OCI-LY3 (cell line): ENCODE measurements around the gene ATOH7.
"Not testable (repeated sequence)": the region's sequence is repeated elsewhere in the genome, so short reads cannot be mapped to it uniquely, and the experiment has no call there.

Experiments used
- H2AFZ ChIP-seq: fragments of 200-600, 300-600 bp; shearing (Covaris generic); 2 replicates; pipeline ENCODE4 v1.6.0; 2014; ENCODE audit warnings: antibody characterized with exemption, low read depth, low read length
- H3K27ac ChIP-seq: fragments of 200-600, 300-600 bp; sonication (generic); 2 replicates; pipeline ENCODE4 v1.5.1; 2014; ENCODE audit warnings: mild to moderate bottlenecking, low read length, moderate library complexity, mixed read lengths
- H3K27me3 ChIP-seq: fragments of 200-600, 300-600 bp; sonication (generic); 2 replicates; pipeline ENCODE4 v1.6.1; 2014; ENCODE audit warnings: low read depth, low read length, mixed read lengths
- H3K36me3 ChIP-seq: fragments of 200-600, 300-600 bp; sonication (generic); replicated peaks from 2 replicates; pipeline ENCODE3; 2014; ENCODE audit warnings: low read depth, low read length, mixed read lengths
- H3K4me1 ChIP-seq: fragments of 300-600, 200-600 bp; sonication (generic); 2 replicates; pipeline ENCODE4 v1.6.1; 2014; ENCODE audit warnings: low read length, mixed read lengths
- H3K4me2 ChIP-seq: fragments of 200-600, 300-600 bp; sonication (generic); 2 replicates; pipeline ENCODE4 v1.6.1; 2014; ENCODE audit warnings: low read length, mixed read lengths
- H3K4me3 ChIP-seq: fragments of 300-600, 200-600 bp; sonication (generic); 2 replicates; pipeline ENCODE4 v1.5.1; 2014; ENCODE audit warnings: antibody characterized with exemption, mild to moderate bottlenecking, low read length, moderate library complexity
- H3K79me2 ChIP-seq: fragments of 300-600, 200-600 bp; shearing (Covaris generic); 2 replicates; pipeline ENCODE4 v1.6.1; 2014; ENCODE audit warnings: mild to moderate bottlenecking, low read length, mixed read lengths
- H3K9ac ChIP-seq: fragments of 300-600, 200-600 bp; shearing (Covaris generic); 2 replicates; pipeline ENCODE4 v1.6.0; 2014; ENCODE audit warnings: mild to moderate bottlenecking, low read length, moderate library complexity
- H3K9me3 ChIP-seq: fragments of 200-600, 300-600 bp; shearing (Covaris generic); 2 replicates; pipeline ENCODE4 v1.6.1; 2014; ENCODE audit warnings: low read length, mixed read lengths; ENCODE audit not compliant: insufficient read depth
- H4K20me1 ChIP-seq: fragments of 200-600, 300-600 bp; sonication (generic); 2 replicates; pipeline ENCODE4 v1.6.1; 2016; ENCODE audit warnings: low read length, mixed read lengths; ENCODE audit not compliant: insufficient read depth
- EZH2phosphoT487 ChIP-seq: fragments of 200-600 bp; shearing (Covaris generic); IDR thresholded peaks from 2 replicates; pipeline ENCODE4 v1.6.1; 2018; ENCODE audit warnings: antibody characterized with exemption, mixed run types, low read depth
- TF ChIP-seq, protein P1 (sequence below): fragments of 200-600, 300-600 bp; sonication (generic); IDR thresholded peaks from 2 replicates; pipeline ENCODE4 v1.5.1; 2014; ENCODE audit warnings: antibody characterized with exemption, low read length, low read depth

The ATOH7 gene

DNA sequence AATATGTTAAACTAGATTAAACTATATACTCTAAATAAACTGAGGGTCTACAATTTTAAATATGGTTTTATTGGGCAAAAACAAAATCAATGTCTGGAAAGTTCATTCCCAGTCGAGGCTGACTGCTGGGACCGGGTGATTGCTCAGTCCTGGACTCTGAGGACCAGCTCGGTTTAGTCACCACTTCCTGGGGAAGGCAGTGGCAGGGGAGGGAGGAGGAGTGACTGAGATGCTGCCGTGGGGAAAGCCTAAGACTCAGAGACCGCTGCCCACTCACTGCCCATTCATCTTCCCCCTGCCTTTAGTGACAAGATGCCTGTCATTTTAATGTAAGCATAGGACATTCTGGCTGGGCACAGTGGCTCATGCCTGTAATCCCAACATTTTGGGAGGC lies 29.0 kb downstream of the ATOH7 start:
- Histone ChIP-seq H4K20me1 (no peaks in the 10 kb centered on the region), H3K79me2 (no peaks in the 10 kb centered on the region), H3K4me2 (no peak overlapping the region), H3K4me1 (no peaks in the 10 kb centered on the region), H3K27me3 (no peaks in the 10 kb centered on the region), H3K27ac (no peak overlapping the region), H3K9ac (no peak overlapping the region), H3K36me3 (no peaks in the 10 kb centered on the region), H2AFZ (no peak overlapping the region), H3K9me3 (no peaks in the 10 kb centered on the region), H3K4me3 (no peak overlapping the region)
- TF ChIP-seq, protein P1, sequence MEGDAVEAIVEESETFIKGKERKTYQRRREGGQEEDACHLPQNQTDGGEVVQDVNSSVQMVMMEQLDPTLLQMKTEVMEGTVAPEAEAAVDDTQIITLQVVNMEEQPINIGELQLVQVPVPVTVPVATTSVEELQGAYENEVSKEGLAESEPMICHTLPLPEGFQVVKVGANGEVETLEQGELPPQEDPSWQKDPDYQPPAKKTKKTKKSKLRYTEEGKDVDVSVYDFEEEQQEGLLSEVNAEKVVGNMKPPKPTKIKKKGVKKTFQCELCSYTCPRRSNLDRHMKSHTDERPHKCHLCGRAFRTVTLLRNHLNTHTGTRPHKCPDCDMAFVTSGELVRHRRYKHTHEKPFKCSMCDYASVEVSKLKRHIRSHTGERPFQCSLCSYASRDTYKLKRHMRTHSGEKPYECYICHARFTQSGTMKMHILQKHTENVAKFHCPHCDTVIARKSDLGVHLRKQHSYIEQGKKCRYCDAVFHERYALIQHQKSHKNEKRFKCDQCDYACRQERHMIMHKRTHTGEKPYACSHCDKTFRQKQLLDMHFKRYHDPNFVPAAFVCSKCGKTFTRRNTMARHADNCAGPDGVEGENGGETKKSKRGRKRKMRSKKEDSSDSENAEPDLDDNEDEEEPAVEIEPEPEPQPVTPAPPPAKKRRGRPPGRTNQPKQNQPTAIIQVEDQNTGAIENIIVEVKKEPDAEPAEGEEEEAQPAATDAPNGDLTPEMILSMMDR = no peak
- no peak for TF ChIP-seq EZH2phosphoT487

DNA sequence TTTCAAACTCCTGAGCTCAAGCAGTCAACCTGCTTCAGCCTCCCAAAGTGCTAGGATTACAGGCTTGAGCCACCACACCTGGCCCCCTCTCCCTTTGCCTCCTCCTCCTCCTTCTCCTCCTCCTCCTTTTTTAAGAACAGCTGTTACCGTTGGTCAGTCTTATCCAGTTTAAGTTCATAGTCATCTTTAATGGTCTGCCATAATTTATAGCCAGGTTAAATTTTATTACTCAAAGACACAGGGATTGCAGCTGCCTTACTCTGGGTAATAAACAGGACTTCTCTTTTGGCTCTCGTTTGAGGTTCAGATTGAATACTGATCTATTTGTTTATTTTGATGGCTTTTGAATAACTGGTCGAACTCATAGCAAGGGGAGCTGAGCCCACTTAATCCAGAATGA lies 35.2 kb downstream of the ATOH7 start:
- no peak overlapping the region for H3K27ac ChIP-seq
- no peak overlapping the region for H3K4me3 ChIP-seq
- no peaks in the 10 kb centered on the region for H3K79me2 ChIP-seq
- H3K9me3 ChIP-seq = no peaks in the 10 kb centered on the region
- H3K4me1 ChIP-seq = no peaks in the 10 kb centered on the region
- H3K36me3 ChIP-seq = no peaks in the 10 kb centered on the region
- no peak overlapping the region for H3K4me2 ChIP-seq
- H2AFZ ChIP-seq = no peak overlapping the region
- no peak overlapping the region for H3K9ac ChIP-seq
- no peaks in the 10 kb centered on the region for H3K27me3 ChIP-seq
- no peaks in the 10 kb centered on the region for H4K20me1 ChIP-seq
- TF ChIP-seq EZH2phosphoT487 = no peak
- TF ChIP-seq, protein P1 = no peak

DNA sequence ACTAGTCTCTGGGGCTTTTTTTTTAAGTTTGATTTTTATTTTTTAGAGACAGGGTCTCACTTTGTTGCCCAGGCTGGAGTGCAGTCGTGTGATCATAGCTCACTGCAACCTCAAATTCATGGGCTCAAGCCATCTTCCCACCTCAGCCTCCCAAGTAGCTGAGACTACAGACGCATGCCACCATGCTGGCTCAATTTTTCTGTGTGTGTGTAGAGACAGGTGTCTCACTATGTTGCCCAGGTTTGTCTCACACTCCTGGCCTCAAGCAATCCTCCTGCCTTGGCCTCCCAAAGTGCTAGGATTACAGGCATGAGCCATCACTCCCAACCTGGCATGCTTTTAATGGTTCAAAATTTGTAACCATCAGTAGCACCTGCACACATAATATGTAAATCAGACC lies 36.1 kb downstream of the ATOH7 start:
- not testable (repeated sequence) for H3K4me2 ChIP-seq, H3K27ac ChIP-seq, H2AFZ ChIP-seq, H4K20me1 ChIP-seq, H3K4me1 ChIP-seq, H3K9me3 ChIP-seq, H3K27me3 ChIP-seq, H3K9ac ChIP-seq, H3K4me3 ChIP-seq, H3K36me3 ChIP-seq, H3K79me2 ChIP-seq

DNA sequence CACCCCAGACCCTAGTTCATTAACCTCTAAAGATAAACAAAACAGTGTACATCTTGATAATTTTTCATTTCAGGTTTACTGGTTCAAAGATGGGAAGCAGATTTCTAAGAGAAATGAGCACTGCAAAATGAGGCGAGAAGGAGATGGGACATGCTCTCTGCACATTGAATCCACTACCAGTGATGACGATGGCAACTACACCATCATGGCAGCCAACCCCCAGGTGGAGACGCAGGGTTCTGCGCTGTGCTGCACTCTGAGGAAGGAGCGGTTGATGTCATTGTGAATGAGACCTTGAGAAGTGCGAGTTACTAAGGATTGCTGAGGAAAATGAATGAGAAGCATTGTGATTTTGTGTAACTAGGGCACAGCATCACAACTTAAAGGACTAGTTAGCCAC lies 37.6 kb downstream of the ATOH7 start:
- no peaks in the 10 kb centered on the region for H3K27me3 ChIP-seq
- H3K9me3 ChIP-seq = no peaks in the 10 kb centered on the region
- H3K36me3 ChIP-seq = no peaks in the 10 kb centered on the region
- TF ChIP-seq, protein P1 = no peak
- TF ChIP-seq EZH2phosphoT487 = no peak
- H3K9ac ChIP-seq = no peak overlapping the region
- H2AFZ ChIP-seq = no peak overlapping the region
- no peaks in the 10 kb centered on the region for H3K79me2 ChIP-seq
- H4K20me1 ChIP-seq = no peaks in the 10 kb centered on the region
- H3K4me3 ChIP-seq = no peak overlapping the region
- H3K27ac ChIP-seq = no peak overlapping the region
- H3K4me1 ChIP-seq = no peaks in the 10 kb centered on the region
- no peak overlapping the region for H3K4me2 ChIP-seq

DNA sequence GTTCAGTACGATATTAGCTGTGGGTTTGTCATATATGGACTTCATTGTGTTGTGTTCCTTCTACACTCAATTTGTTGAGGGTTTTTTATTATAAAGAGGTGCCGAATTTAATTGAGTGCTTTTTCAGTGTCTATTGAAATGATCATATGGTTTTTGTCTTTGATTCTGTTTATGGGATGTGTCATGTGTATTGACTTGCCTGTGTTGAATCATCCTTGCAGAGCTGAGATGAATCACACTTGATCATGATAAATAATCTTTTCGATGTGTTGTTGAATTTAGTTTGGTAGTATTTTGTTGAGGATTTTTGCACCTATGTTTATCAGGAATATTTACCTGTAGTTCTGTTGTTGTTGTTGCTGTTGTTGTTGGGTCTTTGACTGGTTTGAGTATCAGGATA lies 39.8 kb downstream of the ATOH7 start:
- Histone ChIP-seq H3K4me2 (no peak overlapping the region), H3K36me3 (no peaks in the 10 kb centered on the region), H3K79me2 (no peaks in the 10 kb centered on the region), H4K20me1 (no peaks in the 10 kb centered on the region), H2AFZ (no peak overlapping the region), H3K4me1 (no peaks in the 10 kb centered on the region), H3K9ac (no peak overlapping the region), H3K27ac (no peak overlapping the region), H3K27me3 (no peaks in the 10 kb centered on the region), H3K9me3 (no peaks in the 10 kb centered on the region), H3K4me3 (no peak overlapping the region)
- TF ChIP-seq, protein P1 = no peak
- no peak for TF ChIP-seq EZH2phosphoT487
